ENCODE data around the gene PLXDC1.

Gene PLXDC1

GRCh38 chr17:39096508-39097149, 54.8 kb downstream of the PLXDC1 start:
- no peak for DNase-seq (ENCODE audit: low read depth)

GRCh38 chr17:39095309-39095686, 56.1 kb downstream of the PLXDC1 start:
- DNase-seq (ENCODE audit: low read depth): no peak

- no peak for DNase-seq (ENCODE audit: low read depth)
Measured at GRCh38 chr17:39094607-39095308, 56.7 kb downstream of the PLXDC1 start.

GRCh38 chr17:39092692-39093230, 58.7 kb downstream of the PLXDC1 start:
- no peak for DNase-seq (ENCODE audit: low read depth)

- no peak for DNase-seq (ENCODE audit: low read depth)
Measured at GRCh38 chr17:39090908-39091665, 60.4 kb downstream of the PLXDC1 start.

- no peak for DNase-seq (ENCODE audit: low read depth)
Measured at GRCh38 chr17:39090400-39090799, 61.0 kb downstream of the PLXDC1 start.

GRCh38 chr17:39084558-39084957, 66.9 kb downstream of the PLXDC1 start:
- DNase-seq (ENCODE audit: low read depth): no peak

- DNase-seq (ENCODE audit: low read depth): no peak
Measured at GRCh38 chr17:39083270-39083669, 68.2 kb downstream of the PLXDC1 start.

- no peak for DNase-seq (ENCODE audit: low read depth)
Measured at GRCh38 chr17:39082482-39082881, 69.0 kb downstream of the PLXDC1 start.

- DNase-seq (ENCODE audit: low read depth): no peak
Measured at GRCh38 chr17:39081851-39082250, 69.6 kb downstream of the PLXDC1 start.

GRCh38 chr17:39080421-39081078, 70.9 kb downstream of the PLXDC1 start:
- DNase-seq (ENCODE audit: low read depth): no peak

- DNase-seq (ENCODE audit: low read depth): no peak
Measured at GRCh38 chr17:39079836-39080235, 71.6 kb downstream of the PLXDC1 start.

- no peak for DNase-seq (ENCODE audit: low read depth)
Measured at GRCh38 chr17:39077866-39078265, 73.6 kb downstream of the PLXDC1 start.

- DNase-seq (ENCODE audit: low read depth): no peak
Measured at GRCh38 chr17:39077252-39077651, 74.2 kb downstream of the PLXDC1 start.

- DNase-seq (ENCODE audit: low read depth): no peak
Measured at GRCh38 chr17:39074676-39075075, 76.8 kb downstream of the PLXDC1 start.

- DNase-seq (ENCODE audit: low read depth): no peak
Measured at GRCh38 chr17:39073916-39074315, 77.5 kb downstream of the PLXDC1 start.

GRCh38 chr17:39073353-39073752, 78.1 kb downstream of the PLXDC1 start:
- no peak for DNase-seq (ENCODE audit: low read depth)

- no peak for DNase-seq (ENCODE audit: low read depth)
Measured at GRCh38 chr17:39071573-39071972, 79.9 kb downstream of the PLXDC1 start.

- no peak for DNase-seq (ENCODE audit: low read depth)
Measured at GRCh38 chr17:39069114-39069756, 82.2 kb downstream of the PLXDC1 start.

GRCh38 chr17:39064819-39065218, 86.6 kb downstream of the PLXDC1 start:
- no peak for DNase-seq (ENCODE audit: low read depth)

GRCh38 chr17:39064374-39064773, 87.1 kb downstream of the PLXDC1 start:
- DNase-seq (ENCODE audit: low read depth): peak; percentile 22

- no peak for DNase-seq (ENCODE audit: low read depth)
Measured at GRCh38 chr17:39063681-39064069, 87.8 kb downstream of the PLXDC1 start.
